GM15510 (cell line): ENCODE measurements around the gene ANKRD2.

Experiments
- POLR2A ChIP-seq: IDR thresholded peaks from 3 replicates; pipeline ENCODE4 v1.6.1; 2011; ENCODE audit warnings: borderline replicate concordance; ENCODE audit not compliant: insufficient read length; ENCODE audit errors: extremely low read depth

The ANKRD2 gene

GRCh38 chr10:97572214-97572989 is at the start of gene ANKRD2:
TSS of gene ANKRD2 (plus strand) at chr10:97572779. CDS start at chr10:97572789, 10 bp downstream.
- TF ChIP-seq POLR2A: no peak

GRCh38 chr10:97522937-97523336 is 49.6 kb upstream of the ANKRD2 start:
- no peak for TF ChIP-seq POLR2A

GRCh38 chr10:97525086-97525485 is 47.5 kb upstream of the ANKRD2 start:
- no peak for TF ChIP-seq POLR2A

- TF ChIP-seq POLR2A: no peak
Observed at GRCh38 chr10:97525683-97526110, 46.9 kb upstream of the ANKRD2 start.

GRCh38 chr10:97529685-97530465 is 42.7 kb upstream of the ANKRD2 start:
- no peak for TF ChIP-seq POLR2A

GRCh38 chr10:97531401-97531986 is 41.1 kb upstream of the ANKRD2 start:
- TF ChIP-seq POLR2A: no peak

GRCh38 chr10:97532935-97533671 is 39.5 kb upstream of the ANKRD2 start:
- no peak for TF ChIP-seq POLR2A

GRCh38 chr10:97533888-97534287 is 38.7 kb upstream of the ANKRD2 start:
- no peak for TF ChIP-seq POLR2A

GRCh38 chr10:97534746-97535367 is 37.7 kb upstream of the ANKRD2 start:
- TF ChIP-seq POLR2A: no peak

GRCh38 chr10:97537186-97537869 is 35.3 kb upstream of the ANKRD2 start:
- TF ChIP-seq POLR2A: no peak

GRCh38 chr10:97538411-97538810 is 34.2 kb upstream of the ANKRD2 start:
- no peak for TF ChIP-seq POLR2A

GRCh38 chr10:97538839-97539238 is 33.7 kb upstream of the ANKRD2 start:
- no peak for TF ChIP-seq POLR2A

GRCh38 chr10:97539523-97540200 is 32.9 kb upstream of the ANKRD2 start:
- TF ChIP-seq POLR2A: no peak
